Tibial nerve (tissue), 4 donors: Measurements from ENCODE around the gene MED12L. TPM values are rescaled to one million over a fixed set of nuclear protein-coding genes. Genes with fewer than 3 reads are reported as not detected.

Source experiments
- DNase-seq, 2 donors: peaks; one replicate each; pipeline ENCODE4 v3.0.0-alpha.2; 2019; ENCODE audit warnings: low spot score in 2 of 2
- H3K27ac ChIP-seq, 4 donors: fragments of 200-600 bp; sonication (generic) in 3 of 4; one replicate each; pipeline ENCODE4 v1.5.1; 2017 to 2019; ENCODE audit warnings: mild to moderate bottlenecking in 1 of 4
- H3K27me3 ChIP-seq, 2 donors: fragments of 200-600 bp; sonication (generic) in 1 of 2; one replicate each; pipeline versions ENCODE4 v1.5.1 to v1.6.0; 2017 to 2019
- H3K36me3 ChIP-seq, 3 donors: fragments of 200-600 bp; sonication (generic); one replicate each; pipeline ENCODE4 v1.5.1; 2018 to 2019
- H3K4me1 ChIP-seq, 4 donors: fragments of 200-600 bp; sonication (generic) in 3 of 4; one replicate each; pipeline ENCODE4 v1.5.1; 2017 to 2019
- H3K4me3 ChIP-seq, 4 donors: fragments of 200-600 bp; sonication (generic) in 3 of 4; one replicate each; pipeline ENCODE4 v1.5.1; 2017 to 2019; ENCODE audit warnings: mild to moderate bottlenecking in 1 of 4, moderate library complexity in 1 of 4
- H3K9me3 ChIP-seq, 4 donors: fragments of 200-600 bp; sonication (generic) in 3 of 4; one replicate each; pipeline ENCODE4 v1.5.1; 2017 to 2019
- CTCF ChIP-seq, 5 experiments: fragments of 200-600 bp in 3 of 5; fragments of 450-650 bp in 2 of 5; sonication (generic) in 3 of 5; IDR thresholded peaks; one replicate each; pipeline ENCODE4 v1.5.1; 2016 to 2019; ENCODE audit warnings: antibody characterized with exemption in 5 of 5, mild to moderate bottlenecking in 3 of 5, moderate library complexity in 2 of 5
- EP300 ChIP-seq, 2 donors: sonication (generic); formaldehyde crosslinking; IDR thresholded peaks; one replicate each; pipeline ENCODE4 v1.6.1; 2017; ENCODE audit warnings: antibody characterized with exemption in 2 of 2, mild to moderate bottlenecking in 1 of 2
- POLR2A ChIP-seq, 2 donors: fragments of 450-650 bp; IDR thresholded peaks; one replicate each; pipeline ENCODE4 v1.6.1; 2017; ENCODE audit warnings: antibody characterized with exemption in 2 of 2, mild to moderate bottlenecking in 2 of 2, moderate library complexity in 2 of 2
- WGBS, 2 donors: methylation state at CpG; one replicate each; pipeline ENCODE4 v1.1.5; 2018; 5-methylcytosine and 5-hydroxymethylcytosine counted together
- total RNA-seq, 4 donors: library from RNA; depleted of rRNA; stranded (reverse); fragments of >200 nt; gene quantifications; one replicate each; pipeline ENCODE4 v1.1.0, GENCODE V29; 2016

The MED12L gene
- total RNA-seq, 4 donors from 2014 or later: 1.2 to 5.9 (median 2.4) TPM

GRCh38 chr3:151226088-151226563 lies 140.7 kb downstream of the MED12L start:
- DNase-seq: no peak
- peaks cover 0 to 26% (median 10%) of the 10 kb centered on the region in 4 donors for H3K4me1 ChIP-seq
- no peak overlapping the region for H3K27ac ChIP-seq
- WGBS, 2 donors: 63 to 67% methylated on average over 4 of the region's 4 CpGs
- H3K4me3 ChIP-seq: no peak overlapping the region
- TF ChIP-seq EP300 (IDR thresholded peaks at IDR 0.05) (no peak), POLR2A (IDR thresholded peaks at IDR 0.05) (no peak), CTCF (IDR thresholded peaks at IDR 0.05) (no peak)
- H3K9me3 ChIP-seq: no peaks in the 10 kb centered on the region
- H3K27me3 ChIP-seq: no peaks in the 10 kb centered on the region
- H3K36me3 ChIP-seq: peaks cover 0 to 2% (median 0%) of the 10 kb centered on the region in 3 donors

- Histone ChIP-seq H3K9me3 (no peaks in the 10 kb centered on the region), H3K4me3 (no peak overlapping the region), H3K36me3 (no peaks in the 10 kb centered on the region), H3K4me1 (peaks cover 0 to 26% (median 10%) of the 10 kb centered on the region in 4 donors), H3K27me3 (no peaks in the 10 kb centered on the region), H3K27ac (peak overlapping the region in 1 of 4 donors; percentile 43)
- WGBS, 2 donors: 90 to 93% methylated on average over 5 of the region's 5 CpGs
- no peak for TF ChIP-seq EP300 (IDR thresholded peaks at IDR 0.05)
- no peak for TF ChIP-seq CTCF (IDR thresholded peaks at IDR 0.05)
- no peak for TF ChIP-seq POLR2A (IDR thresholded peaks at IDR 0.05)
- no peak for DNase-seq
These were observed 141.4 kb downstream of the MED12L start for GRCh38 chr3:151226825-151227224.

- no peaks in the 10 kb centered on the region for H3K27me3 ChIP-seq
These were observed 141.9 kb downstream of the MED12L start for GRCh38 chr3:151227266-151227806.

GRCh38 chr3:151227807-151228665 lies 142.6 kb downstream of the MED12L start:
- H3K27ac ChIP-seq: peak overlapping the region in 2 of 4 donors; percentile 12 to 51
- peak; percentile 64 to 87 for DNase-seq
- no peaks in the 10 kb centered on the region for H3K9me3 ChIP-seq
- H3K4me1 ChIP-seq: peaks cover 0 to 26% (median 10%) of the 10 kb centered on the region in 4 donors
- TF ChIP-seq CTCF (IDR thresholded peaks at IDR 0.05) (peak; percentile 86 to 92 (median 92)), EP300 (IDR thresholded peaks at IDR 0.05) (no peak)
- no peaks in the 10 kb centered on the region for H3K36me3 ChIP-seq
- WGBS, 2 donors: 33 to 39% methylated on average over 9 of the region's 9 CpGs
- no peaks in the 10 kb centered on the region for H3K27me3 ChIP-seq
- H3K4me3 ChIP-seq: no peak overlapping the region

More at GRCh38 chr3:151227266-151227806, 141.9 kb downstream of the MED12L start:
- Histone ChIP-seq H3K4me1 (peaks cover 0 to 26% (median 10%) of the 10 kb centered on the region in 4 donors), H3K4me3 (no peak overlapping the region), H3K9me3 (no peaks in the 10 kb centered on the region), H3K36me3 (no peaks in the 10 kb centered on the region), H3K27ac (peak overlapping the region in 1 of 4 donors; percentile 43)
- DNase-seq: no peak
- TF ChIP-seq EP300 (IDR thresholded peaks at IDR 0.05): no peak
- TF ChIP-seq CTCF (IDR thresholded peaks at IDR 0.05): no peak
- TF ChIP-seq POLR2A (IDR thresholded peaks at IDR 0.05): no peak
- 75 to 76% methylated on average over 6 of the region's 6 CpGs for WGBS, 2 donors

- Histone ChIP-seq H3K27me3 (no peaks in the 10 kb centered on the region), H3K4me3 (no peak overlapping the region), H3K36me3 (no peaks in the 10 kb centered on the region), H3K27ac (peak overlapping the region in 2 of 4 donors; percentile 12 to 51), H3K4me1 (peaks cover 0 to 26% (median 10%) of the 10 kb centered on the region in 4 donors), H3K9me3 (no peaks in the 10 kb centered on the region)
- no peak for DNase-seq
- TF ChIP-seq EP300 (IDR thresholded peaks at IDR 0.05): no peak
- TF ChIP-seq POLR2A (IDR thresholded peaks at IDR 0.05): no peak
- no peak for TF ChIP-seq CTCF (IDR thresholded peaks at IDR 0.05)
- 33 to 43% methylated on average over 1 of the region's 1 CpG for WGBS, 2 donors
These were observed 143.2 kb downstream of the MED12L start for GRCh38 chr3:151228666-151229040.
